ENCODE results near the gene MAP2K1.
A peak's percentile ranks its signal among the peaks of the same experiment; 100 is the strongest.

The MAP2K1 gene

GRCh38 chr15:66504563-66505429 lies 118.1 kb downstream of the MAP2K1 start, which contains the start of the genes RPL4 and ZWILCH:
TSS of gene RPL4 (minus strand) at chr15:66504855. CDS start at chr15:66504790, 65 bp downstream.
TSS of gene ZWILCH (plus strand) at chr15:66505326. CDS start at chr15:66505339, 13 bp downstream.
- peak; percentile 86 for DNase-seq (ENCODE audit: low read depth)

- DNase-seq (ENCODE audit: low read depth) = no peak
Observed at GRCh38 chr15:66505430-66505811, 118.7 kb downstream of the MAP2K1 start.

GRCh38 chr15:66505818-66506217 lies 119.1 kb downstream of the MAP2K1 start:
- no peak for DNase-seq (ENCODE audit: low read depth)

DNA sequence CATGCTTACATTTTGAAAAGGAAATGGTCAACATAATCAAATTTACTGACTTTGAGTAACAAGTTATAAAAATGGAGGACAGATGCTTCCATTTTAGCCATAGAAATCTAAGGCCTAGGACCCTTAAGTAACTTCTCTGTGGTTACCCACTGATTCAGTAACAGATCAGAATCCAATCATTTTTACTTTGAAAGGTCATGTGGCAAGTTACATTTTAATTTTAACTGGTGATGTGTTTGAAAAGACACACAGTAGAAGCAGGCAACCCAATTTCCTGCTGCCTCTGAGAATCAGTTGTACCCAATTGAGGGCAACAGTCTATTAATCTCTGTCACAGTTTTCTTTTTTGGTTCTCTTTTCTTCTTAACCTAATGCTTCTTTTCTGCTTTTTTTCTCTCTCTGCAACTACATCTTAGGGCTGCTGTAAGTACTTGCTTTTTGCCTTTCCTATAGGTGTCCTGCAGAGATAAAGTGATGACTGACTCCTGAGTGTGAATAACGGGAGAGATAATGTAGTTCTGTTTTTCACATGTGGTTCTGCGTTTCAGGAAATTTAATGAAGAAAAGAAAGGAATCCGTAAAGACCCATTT lies 121.7 kb downstream of the MAP2K1 start:
- DNase-seq (ENCODE audit: low read depth) = no peak

- no peak for DNase-seq (ENCODE audit: low read depth)
Observed at GRCh38 chr15:66514586-66514985, 127.9 kb downstream of the MAP2K1 start.

DNA sequence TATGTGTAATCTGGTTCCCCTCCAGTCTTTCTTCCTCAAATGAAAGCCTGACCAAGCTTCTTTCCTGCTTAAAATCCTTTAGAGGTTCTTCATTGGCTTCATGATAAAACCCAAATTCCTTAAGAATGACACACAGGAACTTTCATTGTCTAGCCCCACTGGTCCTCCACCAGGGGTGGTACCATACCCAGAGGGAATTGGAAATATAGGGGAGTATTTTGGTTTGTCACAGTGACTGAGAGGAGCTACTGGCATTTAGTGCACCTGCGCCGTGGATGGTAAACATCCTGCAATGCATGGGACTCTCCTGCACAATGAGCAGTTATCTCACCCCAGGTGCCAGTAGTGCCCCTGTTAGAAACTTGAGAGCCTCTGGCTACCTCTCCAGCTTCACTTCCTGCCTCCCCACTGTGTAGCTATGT lies 129.2 kb downstream of the MAP2K1 start:
- DNase-seq (ENCODE audit: low read depth) = no peak

- no peak for DNase-seq (ENCODE audit: low read depth)
Observed at GRCh38 chr15:66523926-66524325, 137.2 kb downstream of the MAP2K1 start.

- no peak for DNase-seq (ENCODE audit: low read depth)
Observed at GRCh38 chr15:66524838-66525237, 138.1 kb downstream of the MAP2K1 start.

GRCh38 chr15:66535056-66535455 lies 148.3 kb downstream of the MAP2K1 start:
- no peak for DNase-seq (ENCODE audit: low read depth)

Data from HS-5 (cell line).